PC-3 (cell line): Measurements from ENCODE around the gene OSBPL6.

Experiments
- CTCF ChIP-seq: fragments of 300-600 bp; sonication (generic); conservative IDR thresholded peaks from 2 replicates; pipeline ENCODE4 v1.5.1; 2017; ENCODE audit warnings: antibody characterized with exemption, low read depth, mild to moderate bottlenecking, low read length
- EZH2 ChIP-seq: fragments of 300-600 bp; sonication (generic); IDR thresholded peaks from one replicate; pipeline ENCODE4 v1.6.1; 2017; ENCODE audit warnings: antibody characterized with exemption, mild to moderate bottlenecking, low read length; ENCODE audit not compliant: unreplicated experiment
- EZH2phosphoT487 ChIP-seq: fragments of 300-600 bp; sonication (generic); IDR thresholded peaks from 2 replicates; pipeline ENCODE4 v1.6.1; 2018; ENCODE audit warnings: mild to moderate bottlenecking, antibody characterized with exemption, low read length, borderline replicate concordance

- TF ChIP-seq CTCF (no peak), EZH2 (no peak), EZH2phosphoT487 (no peak)
Measured at GRCh38 chr2:178205853-178206521, 11.7 kb downstream of the OSBPL6 start.
